ENCODE measurements around the gene RGMA. TPM values are rescaled to one million over a fixed set of nuclear protein-coding genes. Genes with fewer than 3 reads are reported as not detected.

The RGMA gene
- total and polyA plus RNA-seq, 2 donors (not counting 3 experiments of a cell fraction or from before 2014, with no cell fraction given) = 0.06 to 0.13 TPM

DNA sequence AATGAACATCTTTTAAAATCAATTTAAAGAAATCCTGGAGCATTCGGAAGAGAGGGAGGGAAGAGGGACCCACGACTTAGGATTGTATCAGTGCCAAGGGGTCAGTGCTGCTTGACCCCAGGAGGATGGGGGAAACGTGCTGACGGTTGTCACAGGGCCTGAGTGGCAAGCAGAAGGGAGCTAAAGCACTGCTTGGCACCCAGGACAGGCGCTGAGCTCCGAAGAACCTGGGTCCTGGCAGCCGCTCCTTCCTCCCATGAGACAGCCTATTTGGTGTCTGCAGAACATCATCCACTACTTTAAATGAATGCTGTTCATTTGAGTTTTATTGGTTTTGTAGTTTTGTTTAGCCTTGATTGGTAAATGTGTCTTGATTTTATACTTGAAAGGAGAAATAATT, 54.5 kb downstream of the RGMA start:
- Histone ChIP-seq H2AFZ (ENCODE audit: low read depth, low read length) (no peak overlapping the region), H3K9ac (replicated peaks; ENCODE audit: extremely low read depth, insufficient read depth, low read length) (no peak overlapping the region), H3K27ac (ENCODE audit: insufficient read depth, low read depth, low read length) (no peak overlapping the region), H3K9me1 (replicated peaks; ENCODE audit: control insufficient read depth, extremely low read depth, insufficient read depth, low read length) (no peaks in the 10 kb centered on the region), H3K9me3 (replicated peaks; ENCODE audit: control insufficient read depth, insufficient read depth, low read length) (no peaks in the 10 kb centered on the region), H3K4me2 (ENCODE audit: insufficient read depth, low read length) (no peak overlapping the region), H3K4me1 (ENCODE audit: control insufficient read depth, extremely low read depth, insufficient read depth, low read length) (peaks cover 5% of the 10 kb centered on the region), H3K79me2 (ENCODE audit: control insufficient read depth, insufficient read depth, low read length) (no peaks in the 10 kb centered on the region), H3K36me3 (ENCODE audit: control insufficient read depth in 2 of 2, extremely low read depth in 1 of 2, insufficient read depth in 2 of 2, low read length in 2 of 2) (no peaks in the 10 kb centered on the region), H4K20me1 (replicated peaks; ENCODE audit: control insufficient read depth, extremely low read depth, insufficient read depth, low read length) (no peaks in the 10 kb centered on the region), H3K4me3 (replicated peaks in 1 of 3; ENCODE audit: insufficient read depth in 1 of 3, low read depth in 1 of 3, low read length in 3 of 3) (no peak overlapping the region), H3K27me3 (ENCODE audit: control insufficient read depth in 2 of 2, insufficient read depth in 2 of 2, low read length in 2 of 2) (no peaks in the 10 kb centered on the region)
- FAIRE-seq = no peak
- no peak for TF ChIP-seq MYC (IDR thresholded peaks at IDR 0.05; ENCODE audit: low read depth, low read length)
- TF ChIP-seq EZH2 (IDR thresholded peaks at IDR 0.05; ENCODE audit: borderline replicate concordance, low read depth, low read length, severe bottlenecking) = no peak
- no peak for TF ChIP-seq POLR2A (IDR thresholded peaks at IDR 0.05; ENCODE audit: low read depth, low read length)
- no peak for TF ChIP-seq JUN (IDR thresholded peaks at IDR 0.05; ENCODE audit: borderline replicate concordance, insufficient read depth, insufficient read length, low read depth)
- TF ChIP-seq POLR2AphosphoS5 (IDR thresholded peaks at IDR 0.05; ENCODE audit: insufficient read depth, low read depth, low read length) = no peak
- no peak for TF ChIP-seq FOS (IDR thresholded peaks at IDR 0.05; ENCODE audit: borderline replicate concordance, insufficient read depth, low read length)
- TF ChIP-seq, protein P1, sequence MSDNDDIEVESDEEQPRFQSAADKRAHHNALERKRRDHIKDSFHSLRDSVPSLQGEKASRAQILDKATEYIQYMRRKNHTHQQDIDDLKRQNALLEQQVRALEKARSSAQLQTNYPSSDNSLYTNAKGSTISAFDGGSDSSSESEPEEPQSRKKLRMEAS (IDR thresholded peaks at IDR 0.05; ENCODE audit: insufficient read depth, insufficient read length) = no peak
- TF ChIP-seq GATA2 (IDR thresholded peaks at IDR 0.05; ENCODE audit: insufficient read depth, insufficient read length, low read depth, low read length) = no peak
- TF ChIP-seq, protein P2, sequence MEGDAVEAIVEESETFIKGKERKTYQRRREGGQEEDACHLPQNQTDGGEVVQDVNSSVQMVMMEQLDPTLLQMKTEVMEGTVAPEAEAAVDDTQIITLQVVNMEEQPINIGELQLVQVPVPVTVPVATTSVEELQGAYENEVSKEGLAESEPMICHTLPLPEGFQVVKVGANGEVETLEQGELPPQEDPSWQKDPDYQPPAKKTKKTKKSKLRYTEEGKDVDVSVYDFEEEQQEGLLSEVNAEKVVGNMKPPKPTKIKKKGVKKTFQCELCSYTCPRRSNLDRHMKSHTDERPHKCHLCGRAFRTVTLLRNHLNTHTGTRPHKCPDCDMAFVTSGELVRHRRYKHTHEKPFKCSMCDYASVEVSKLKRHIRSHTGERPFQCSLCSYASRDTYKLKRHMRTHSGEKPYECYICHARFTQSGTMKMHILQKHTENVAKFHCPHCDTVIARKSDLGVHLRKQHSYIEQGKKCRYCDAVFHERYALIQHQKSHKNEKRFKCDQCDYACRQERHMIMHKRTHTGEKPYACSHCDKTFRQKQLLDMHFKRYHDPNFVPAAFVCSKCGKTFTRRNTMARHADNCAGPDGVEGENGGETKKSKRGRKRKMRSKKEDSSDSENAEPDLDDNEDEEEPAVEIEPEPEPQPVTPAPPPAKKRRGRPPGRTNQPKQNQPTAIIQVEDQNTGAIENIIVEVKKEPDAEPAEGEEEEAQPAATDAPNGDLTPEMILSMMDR (IDR thresholded peaks at IDR 0.05; ENCODE audit: extremely low read depth in 1 of 2, insufficient read depth in 1 of 2, low read depth in 1 of 2, low read length in 2 of 2) = no peak
- no TSS peak for BruUV-seq (replicated peaks)
- intact Hi-C loops (cut with micrococcal nuclease) = loop anchor here (5.0 kb wide), 2 partner anchors 237 to 963 kb away; no protein-coding TSS in a partner anchor
- dilution Hi-C loops (cut with MboI; ENCODE audit: extremely low pct_ligation_motif_present, low sequenced_read_pairs) = no loop called here
- DNase-seq (ENCODE audit: low read depth, low spot score) = no peak
- CTCF ChIA-PET = interaction anchor here (4.8 kb wide), 1 partner anchor 1289 kb away, joined by 29 read pairs; no protein-coding TSS in a partner anchor
- POLR2A ChIA-PET = no interaction called here
